Keratinocyte (primary cell): ENCODE measurements around the gene FMN1. TPM values are rescaled to one million over a fixed set of nuclear protein-coding genes. Genes with fewer than 3 reads are reported as not detected.

Source experiments
- DNase-seq: peaks from one replicate; pipeline ENCODE4 v3.0.0-alpha.2; 2011; ENCODE audit warnings: low read depth, missing footprints, low spot score
- FAIRE-seq: peaks from 2 replicates; lab custom pipeline; 2011; peaks lifted over from hg19 to GRCh38; lab: Jason Lieb, UNC
- H2AFZ ChIP-seq: 2 replicates; pipeline ENCODE4 v1.6.0; 2012; ENCODE audit warnings: low read length, control low read depth, inconsistent platforms; ENCODE audit not compliant: control insufficient read depth
- H3K27ac ChIP-seq: 2 replicates; pipeline ENCODE4 v1.5.1; 2011; ENCODE audit warnings: low read length; ENCODE audit not compliant: control insufficient read depth, insufficient read depth
- H3K27me3 ChIP-seq: 3 replicates; pipeline ENCODE4 v1.6.0; 2011; ENCODE audit warnings: low read length; ENCODE audit not compliant: control insufficient read depth, insufficient read depth; ENCODE audit errors: extremely low read depth
- H3K36me3 ChIP-seq, 2 experiments: 2 replicates in 1 of 2; 3 replicates in 1 of 2; pipeline ENCODE4 v1.5.1; 2011; ENCODE audit warnings: low read length in 2 of 2, mild to moderate bottlenecking in 1 of 2; ENCODE audit not compliant: control insufficient read depth in 2 of 2, insufficient read depth in 2 of 2; ENCODE audit errors: extremely low read depth in 1 of 2
- H3K4me1 ChIP-seq: 3 replicates; pipeline ENCODE4 v1.5.1; 2011; ENCODE audit warnings: low read length; ENCODE audit not compliant: control insufficient read depth, insufficient read depth; ENCODE audit errors: extremely low read depth
- H3K4me2 ChIP-seq: 3 replicates; pipeline ENCODE4 v1.6.0; 2011; ENCODE audit warnings: low read depth, low read length; ENCODE audit not compliant: control insufficient read depth, insufficient read depth; ENCODE audit errors: extremely low read depth
- H3K4me3 ChIP-seq, 3 experiments: fragments of 200-600 bp in 1 of 3; sonication (generic) in 1 of 3; 2 replicates in 2 of 3; 3 replicates in 1 of 3; pipeline ENCODE4 v1.5.1; 2011 to 2016; ENCODE audit warnings: low read length in 3 of 3, mild to moderate bottlenecking in 3 of 3, control low read depth in 2 of 3, inconsistent platforms in 1 of 3, low read depth in 1 of 3, mixed read lengths in 1 of 3, mixed run types in 1 of 3, moderate library complexity in 1 of 3; ENCODE audit not compliant: control insufficient read depth in 2 of 3, insufficient read depth in 2 of 3; ENCODE audit errors: extremely low read depth in 1 of 3
- H3K79me2 ChIP-seq: 2 replicates; pipeline ENCODE4 v1.6.0; 2012; ENCODE audit warnings: low read length; ENCODE audit not compliant: control insufficient read depth, insufficient read depth
- H3K9ac ChIP-seq: 3 replicates; pipeline ENCODE4 v1.6.0; 2011; ENCODE audit warnings: low read length; ENCODE audit not compliant: control insufficient read depth, insufficient read depth; ENCODE audit errors: extremely low read depth
- H3K9me1 ChIP-seq: 3 replicates; pipeline ENCODE4 v1.6.0; 2011; ENCODE audit warnings: low read length; ENCODE audit not compliant: control insufficient read depth, insufficient read depth; ENCODE audit errors: extremely low read depth
- H3K9me3 ChIP-seq: 2 replicates; pipeline ENCODE4 v1.5.1; 2012; ENCODE audit warnings: low read depth, low read length; ENCODE audit not compliant: control insufficient read depth
- H4K20me1 ChIP-seq: 3 replicates; pipeline ENCODE4 v1.6.0; 2011; ENCODE audit warnings: low read length; ENCODE audit not compliant: control insufficient read depth, insufficient read depth; ENCODE audit errors: extremely low read depth
- EZH2 ChIP-seq: IDR thresholded peaks from one replicate; pipeline ENCODE4 v1.6.1; 2012; ENCODE audit warnings: inconsistent platforms, mild to moderate bottlenecking, low read length, moderate library complexity
- dilution Hi-C: fragments of 300-500 bp; cut with MboI; formaldehyde crosslinking; loops from one replicate; pipeline ENCODE4 v1.7.0; 2020; ENCODE audit warnings: low sequenced_read_pairs; ENCODE audit not compliant: extremely low pct_ligation_motif_present
- polyA plus RNA-seq, 5 experiments: library from polyadenylated mRNA; depleted of rRNA in 3 of 5; stranded (reverse) in 3 of 5; stranded (forward) in 1 of 5; unstranded in 1 of 5; fragments of >200 nt; gene quantifications; 1 replicate in 1 of 5; 2 replicates in 3 of 5; 3 replicates in 1 of 5; pipeline versions ENCODE4 v1.2.1 to v1.2.3, GENCODE V29; 2011 to 2012; ENCODE audit warnings: missing spikeins in 2 of 5, low read depth in 1 of 5, low replicate concordance in 1 of 5
- TF ChIP-seq, protein P1 (sequence below), 3 experiments: IDR thresholded peaks in 1 of 3; conservative IDR thresholded peaks in 1 of 3; optimal IDR thresholded peaks in 1 of 3; 2 replicates in 2 of 3; 3 replicates in 1 of 3; pipeline versions ENCODE3 to v1.5.1; 2011; ENCODE audit warnings: low read length in 3 of 3, mild to moderate bottlenecking in 3 of 3, moderate library complexity in 2 of 3, control low read depth in 1 of 3, inconsistent platforms in 1 of 3; ENCODE audit not compliant: insufficient read depth in 2 of 3; ENCODE audit errors: extremely low read depth in 1 of 3

The FMN1 gene
- polyA plus RNA-seq, 1 donor (not counting 4 experiments of a cell fraction or from before 2014, with no cell fraction given) = 0.71 TPM

DNA sequence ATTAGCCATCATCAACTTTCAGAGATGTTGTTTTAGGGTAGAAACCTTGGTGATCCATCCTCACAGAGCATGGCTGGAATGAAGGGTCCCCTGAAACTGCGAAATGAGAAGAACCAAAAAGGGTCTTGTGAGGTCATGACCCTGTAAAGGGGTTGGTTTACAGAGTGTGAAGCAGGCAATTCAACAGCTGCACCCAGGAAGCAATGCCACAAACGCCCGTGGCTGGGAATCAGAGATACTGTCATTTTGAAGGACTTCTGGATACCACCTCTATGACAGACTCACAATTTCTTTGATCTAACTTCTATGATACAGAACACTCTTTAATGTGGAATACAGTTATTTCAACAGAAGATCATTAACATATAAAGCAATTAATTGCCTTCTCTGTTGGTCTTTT is 397.7 kb downstream of the FMN1 start:
- Histone ChIP-seq H3K27ac (no peak overlapping the region), H3K9ac (no peak overlapping the region), H3K4me2 (no peak overlapping the region), H3K27me3 (no peaks in the 10 kb centered on the region), H2AFZ (no peak overlapping the region), H3K36me3 (no peaks in the 10 kb centered on the region), H3K4me1 (no peaks in the 10 kb centered on the region), H3K9me1 (no peaks in the 10 kb centered on the region), H3K9me3 (no peaks in the 10 kb centered on the region), H3K79me2 (no peaks in the 10 kb centered on the region), H4K20me1 (no peaks in the 10 kb centered on the region), H3K4me3 (no peak overlapping the region)
- dilution Hi-C loops = no loop called here
- no peak for DNase-seq
- FAIRE-seq = no peak
- no peak for TF ChIP-seq EZH2
- TF ChIP-seq, protein P1, sequence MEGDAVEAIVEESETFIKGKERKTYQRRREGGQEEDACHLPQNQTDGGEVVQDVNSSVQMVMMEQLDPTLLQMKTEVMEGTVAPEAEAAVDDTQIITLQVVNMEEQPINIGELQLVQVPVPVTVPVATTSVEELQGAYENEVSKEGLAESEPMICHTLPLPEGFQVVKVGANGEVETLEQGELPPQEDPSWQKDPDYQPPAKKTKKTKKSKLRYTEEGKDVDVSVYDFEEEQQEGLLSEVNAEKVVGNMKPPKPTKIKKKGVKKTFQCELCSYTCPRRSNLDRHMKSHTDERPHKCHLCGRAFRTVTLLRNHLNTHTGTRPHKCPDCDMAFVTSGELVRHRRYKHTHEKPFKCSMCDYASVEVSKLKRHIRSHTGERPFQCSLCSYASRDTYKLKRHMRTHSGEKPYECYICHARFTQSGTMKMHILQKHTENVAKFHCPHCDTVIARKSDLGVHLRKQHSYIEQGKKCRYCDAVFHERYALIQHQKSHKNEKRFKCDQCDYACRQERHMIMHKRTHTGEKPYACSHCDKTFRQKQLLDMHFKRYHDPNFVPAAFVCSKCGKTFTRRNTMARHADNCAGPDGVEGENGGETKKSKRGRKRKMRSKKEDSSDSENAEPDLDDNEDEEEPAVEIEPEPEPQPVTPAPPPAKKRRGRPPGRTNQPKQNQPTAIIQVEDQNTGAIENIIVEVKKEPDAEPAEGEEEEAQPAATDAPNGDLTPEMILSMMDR (optimal IDR thresholded peaks at IDR 0.05 in 1 of 3, IDR thresholded peaks at IDR 0.05 in 1 of 3, conservative IDR thresholded peaks at IDR 0.05 in 1 of 3; ENCODE audit: extremely low read depth in 1 of 3, insufficient read depth in 2 of 3, low read length in 3 of 3) = no peak

DNA sequence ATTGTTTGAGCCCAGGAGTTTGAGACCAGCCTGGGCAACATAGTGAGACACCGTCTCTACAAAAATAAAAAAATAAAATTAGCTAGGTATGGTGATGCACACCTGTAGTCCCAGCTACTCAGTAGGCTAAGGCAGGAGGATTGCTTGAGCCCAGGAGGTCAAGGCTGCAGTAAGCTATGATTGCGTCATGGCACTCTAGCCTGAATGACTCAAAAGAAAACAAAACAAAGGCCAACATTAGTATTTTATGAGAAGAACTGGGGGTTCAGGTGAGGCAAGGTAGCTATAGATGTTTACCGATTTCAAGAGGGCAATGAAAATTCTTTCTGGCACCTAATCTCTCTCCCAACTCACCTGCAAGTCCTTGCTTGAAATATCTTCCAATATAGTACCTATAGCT is 399.5 kb downstream of the FMN1 start:
- no peaks in the 10 kb centered on the region for H3K36me3 ChIP-seq
- no peaks in the 10 kb centered on the region for H3K9me3 ChIP-seq
- TF ChIP-seq, protein P1 (optimal IDR thresholded peaks at IDR 0.05 in 1 of 3, IDR thresholded peaks at IDR 0.05 in 1 of 3, conservative IDR thresholded peaks at IDR 0.05 in 1 of 3; ENCODE audit: extremely low read depth in 1 of 3, insufficient read depth in 2 of 3, low read length in 3 of 3) = no peak
- TF ChIP-seq EZH2 = no peak
- no peak overlapping the region for H3K4me3 ChIP-seq
- H3K9me1 ChIP-seq = no peaks in the 10 kb centered on the region
- H4K20me1 ChIP-seq = no peaks in the 10 kb centered on the region
- no peaks in the 10 kb centered on the region for H3K4me1 ChIP-seq
- DNase-seq = no peak
- H3K27ac ChIP-seq = no peak overlapping the region
- H3K9ac ChIP-seq = no peak overlapping the region
- no peak for FAIRE-seq
- H3K27me3 ChIP-seq = no peaks in the 10 kb centered on the region
- dilution Hi-C loops = no loop called here
- H2AFZ ChIP-seq = no peak overlapping the region
- no peaks in the 10 kb centered on the region for H3K79me2 ChIP-seq
- no peak overlapping the region for H3K4me2 ChIP-seq
